Breast epithelium (tissue), 4 donors: ENCODE data around the gene AGAP1. TPM values are rescaled to one million over a fixed set of nuclear protein-coding genes. Genes with fewer than 3 reads are reported as not detected.

Source experiments
- DNase-seq, 2 donors: peaks; one replicate each; pipeline ENCODE4 v3.0.0-alpha.2; 2019; ENCODE audit warnings: low spot score in 2 of 2
- H3K27ac ChIP-seq, 2 donors: fragments of 200-600 bp; sonication (generic) in 1 of 2; one replicate each; pipeline ENCODE4 v1.5.1; 2016 to 2019; ENCODE audit warnings: mild to moderate bottlenecking in 1 of 2
- H3K27me3 ChIP-seq, 2 donors: fragments of 200-600 bp; sonication (generic) in 1 of 2; one replicate each; pipeline versions ENCODE4 v1.5.1 to v1.6.0; 2017 to 2019; ENCODE audit warnings: control low read depth in 1 of 2, mild to moderate bottlenecking in 1 of 2
- H3K36me3 ChIP-seq: fragments of 200-600 bp; one replicate; pipeline ENCODE4 v1.5.1; 2019
- H3K4me1 ChIP-seq, 2 donors: fragments of 200-600 bp; sonication (generic); one replicate each; pipeline ENCODE4 v1.5.1; 2016 to 2019; ENCODE audit warnings: control low read depth in 1 of 2
- H3K4me3 ChIP-seq, 3 donors: fragments of 200-600 bp; sonication (generic); 1 replicate in 2 of 3; 2 replicates in 1 of 3; pipeline ENCODE4 v1.5.1; 2016 to 2019; ENCODE audit warnings: mild to moderate bottlenecking in 3 of 3, moderate library complexity in 2 of 3
- H3K9me3 ChIP-seq, 2 donors: fragments of 200-600 bp; sonication (generic) in 1 of 2; one replicate each; pipeline ENCODE4 v1.5.1; 2016 to 2019; ENCODE audit warnings: control low read depth in 1 of 2
- CTCF ChIP-seq, 3 donors: fragments of 450-650 bp; IDR thresholded peaks; one replicate each; pipeline ENCODE4 v1.5.1; 2016 to 2017; ENCODE audit warnings: antibody characterized with exemption in 3 of 3, mild to moderate bottlenecking in 3 of 3, moderate library complexity in 3 of 3
- POLR2A ChIP-seq: fragments of 450-650 bp; IDR thresholded peaks from one replicate; pipeline ENCODE4 v1.6.1; 2016; ENCODE audit warnings: antibody characterized with exemption, mild to moderate bottlenecking, moderate library complexity
- POLR2AphosphoS5 ChIP-seq, 3 donors: sonication (generic); formaldehyde crosslinking; IDR thresholded peaks; one replicate each; pipeline ENCODE4 v1.6.1; 2017; ENCODE audit warnings: antibody characterized with exemption in 3 of 3
- intact Hi-C: fragments of 100-400 bp; cut with DNase I; formaldehyde crosslinking; loops from one replicate; pipeline ENCODE4 v1.15.1; 2023; ENCODE audit warnings: low total_unique reads
- total RNA-seq, 3 donors: library from RNA; depleted of rRNA; stranded (reverse); fragments of >200 nt; gene quantifications; one replicate each; pipeline ENCODE4 v1.1.0, GENCODE V29; 2016

AGAP1 gene
- 10 to 100 TPM; 19.7 to 27.1 (median 25.9) TPM for total RNA-seq

- DNase-seq = peak; percentile 85 to 89
- Histone ChIP-seq H3K9me3 (peaks cover 0 to 7% of the 10 kb centered on the region in 2 donors), H3K27ac (peak within 1 kb of the TSS; percentile 88 to 91), H3K4me3 (peak within 1 kb of the TSS; percentile 52 to 75 (median 74)), H3K36me3 (no peaks in the 10 kb centered on the region), H3K4me1 (peaks cover 0 to 6% of the 10 kb centered on the region in 2 donors), H3K27me3 (no peaks in the 10 kb centered on the region)
- intact Hi-C loops = no loop called here
- TF ChIP-seq POLR2A (no peak), POLR2AphosphoS5 (IDR thresholded peaks at IDR 0.05) (no peak), CTCF (IDR thresholded peaks at IDR 0.05) (no peak)
Observed at GRCh38 chr2:235493775-235494715, at the start of gene AGAP1. Gene AGAP1 (plus strand): TSS chr2:235494043.

- intact Hi-C loops = loop anchor here (5.0 kb wide), 1 partner anchor 707 kb away; no protein-coding TSS in a partner anchor
- no peaks in the 10 kb centered on the region for H3K27me3 ChIP-seq
- no peaks in the 10 kb centered on the region for H3K36me3 ChIP-seq
- peak overlapping the region; percentile 66 to 68 for H3K27ac ChIP-seq
- TF ChIP-seq POLR2AphosphoS5 (IDR thresholded peaks at IDR 0.05) = peak in 1 of 3 donors; percentile 17
- no peak for TF ChIP-seq POLR2A
- TF ChIP-seq CTCF (IDR thresholded peaks at IDR 0.05) = no peak
- no peaks in the 10 kb centered on the region for H3K4me1 ChIP-seq
- DNase-seq = peak; percentile 56 to 70
- peaks cover 6 to 10% of the 10 kb centered on the region in 2 donors for H3K9me3 ChIP-seq
- no peak overlapping the region for H3K4me3 ChIP-seq
Observed at GRCh38 chr2:235444101-235444597, 49.7 kb upstream of the AGAP1 start.

GRCh38 chr2:235445116-235445515 lies 48.7 kb upstream of the AGAP1 start:
- intact Hi-C loops = no loop called here
- Histone ChIP-seq H3K4me1 (no peaks in the 10 kb centered on the region), H3K9me3 (peaks cover 6 to 10% of the 10 kb centered on the region in 2 donors), H3K27me3 (no peaks in the 10 kb centered on the region), H3K27ac (peak overlapping the region; percentile 58 to 68), H3K36me3 (no peaks in the 10 kb centered on the region), H3K4me3 (no peak overlapping the region)
- no peak for TF ChIP-seq POLR2AphosphoS5 (IDR thresholded peaks at IDR 0.05)
- no peak for TF ChIP-seq CTCF (IDR thresholded peaks at IDR 0.05)
- no peak for TF ChIP-seq POLR2A
- DNase-seq = no peak

GRCh38 chr2:235446082-235446481 lies 47.8 kb upstream of the AGAP1 start:
- Histone ChIP-seq H3K4me3 (no peak overlapping the region), H3K36me3 (no peaks in the 10 kb centered on the region), H3K4me1 (no peaks in the 10 kb centered on the region), H3K9me3 (peaks cover 6 to 10% of the 10 kb centered on the region in 2 donors), H3K27ac (no peak overlapping the region), H3K27me3 (no peaks in the 10 kb centered on the region)
- intact Hi-C loops = no loop called here
- DNase-seq = no peak
- TF ChIP-seq CTCF (IDR thresholded peaks at IDR 0.05) (no peak), POLR2A (no peak), POLR2AphosphoS5 (IDR thresholded peaks at IDR 0.05) (no peak)

GRCh38 chr2:235447210-235447609 lies 46.6 kb upstream of the AGAP1 start:
- Histone ChIP-seq H3K36me3 (no peaks in the 10 kb centered on the region), H3K9me3 (peaks cover 6 to 10% of the 10 kb centered on the region in 2 donors), H3K4me1 (no peaks in the 10 kb centered on the region)

More at GRCh38 chr2:235447210-235447609, 46.6 kb upstream of the AGAP1 start:
- no peak overlapping the region for H3K27ac ChIP-seq
- H3K4me3 ChIP-seq = no peak overlapping the region
- no peaks in the 10 kb centered on the region for H3K27me3 ChIP-seq
- intact Hi-C loops = no loop called here
- TF ChIP-seq POLR2AphosphoS5 (IDR thresholded peaks at IDR 0.05) (no peak), POLR2A (no peak), CTCF (IDR thresholded peaks at IDR 0.05) (no peak)
- DNase-seq = no peak
